ENCODE data around the gene GMNN. TPM values are rescaled to one million over a fixed set of nuclear protein-coding genes. Genes with fewer than 3 reads are reported as not detected.

Gene GMNN
- total and polyA plus RNA-seq, 8 donors, result 2.7 to 142 (median 29.3) TPM; not detected in 1

- Histone ChIP-seq H3K36me3 (peaks cover 7 to 59% (median 43%) of the 10 kb centered on the region in 4 donors), H3K4me3 (no peak overlapping the region), H3K9me3 (no peaks in the 10 kb centered on the region), H3K27ac (no peak overlapping the region), H3K4me1 (no peaks in the 10 kb centered on the region), H3K27me3 (no peaks in the 10 kb centered on the region)
- no peak for TF ChIP-seq CTCF (IDR thresholded peaks at IDR 0.05)
- no peak for TF ChIP-seq POLR2AphosphoS5 (IDR thresholded peaks at IDR 0.05)
- TF ChIP-seq EP300 (IDR thresholded peaks at IDR 0.05), result no peak
- no peak for TF ChIP-seq POLR2A (IDR thresholded peaks at IDR 0.05)
- no peak for DNase-seq
- 81 to 90% (median 84%) methylated on average over 8 of the region's 8 CpGs for WGBS, 5 donors
- intact Hi-C loops (cut with DNase I; ENCODE audit: low total_unique reads), result no loop called here
These were observed 53.2 kb downstream of the GMNN start for GRCh38 chr6:24827970-24828369.

- 84 to 94% (median 89%) methylated on average over 3 of the region's 3 CpGs for WGBS, 5 donors
- TF ChIP-seq POLR2AphosphoS5 (IDR thresholded peaks at IDR 0.05) (no peak), POLR2A (IDR thresholded peaks at IDR 0.05) (no peak), CTCF (IDR thresholded peaks at IDR 0.05) (no peak), EP300 (IDR thresholded peaks at IDR 0.05) (no peak)
- intact Hi-C loops (cut with DNase I; ENCODE audit: low total_unique reads), result no loop called here
These were observed 54.9 kb downstream of the GMNN start for GRCh38 chr6:24829657-24830056.

GRCh38 chr6:24831771-24832716, 57.3 kb downstream of the GMNN start:
- no peak for DNase-seq
- Histone ChIP-seq H3K27me3 (no peaks in the 10 kb centered on the region), H3K36me3 (peaks cover 7 to 38% (median 23%) of the 10 kb centered on the region in 4 donors), H3K4me1 (peaks cover 0 to 15% (median 5%) of the 10 kb centered on the region in 4 donors), H3K9me3 (no peaks in the 10 kb centered on the region), H3K27ac (no peak overlapping the region), H3K4me3 (no peak overlapping the region)
- TF ChIP-seq POLR2AphosphoS5 (IDR thresholded peaks at IDR 0.05) (no peak), POLR2A (IDR thresholded peaks at IDR 0.05) (no peak), CTCF (IDR thresholded peaks at IDR 0.05) (no peak), EP300 (IDR thresholded peaks at IDR 0.05) (no peak)
- WGBS, 5 donors, result 78 to 83% (median 81%) methylated on average over 10 of the region's 10 CpGs
- intact Hi-C loops (cut with DNase I; ENCODE audit: low total_unique reads), result no loop called here

More at GRCh38 chr6:24829657-24830056, 54.9 kb downstream of the GMNN start:
- Histone ChIP-seq H3K27me3 (no peaks in the 10 kb centered on the region), H3K9me3 (no peaks in the 10 kb centered on the region), H3K4me3 (no peak overlapping the region), H3K36me3 (peaks cover 7 to 43% (median 30%) of the 10 kb centered on the region in 4 donors), H3K27ac (no peak overlapping the region), H3K4me1 (no peaks in the 10 kb centered on the region)
- DNase-seq, result no peak

GRCh38 chr6:24832794-24833193, 58.1 kb downstream of the GMNN start:
- H3K27me3 ChIP-seq, result no peaks in the 10 kb centered on the region
- peaks cover 0 to 15% (median 5%) of the 10 kb centered on the region in 4 donors for H3K4me1 ChIP-seq
- H3K9me3 ChIP-seq, result no peaks in the 10 kb centered on the region
- DNase-seq, result no peak
- WGBS, 5 donors, result 95 to 97% (median 96%) methylated on average over 1 of the region's 1 CpG
- TF ChIP-seq POLR2AphosphoS5 (IDR thresholded peaks at IDR 0.05), result no peak
- TF ChIP-seq POLR2A (IDR thresholded peaks at IDR 0.05), result no peak
- TF ChIP-seq EP300 (IDR thresholded peaks at IDR 0.05), result no peak
- no peak for TF ChIP-seq CTCF (IDR thresholded peaks at IDR 0.05)
- H3K27ac ChIP-seq, result no peak overlapping the region
- peaks cover 2 to 31% (median 18%) of the 10 kb centered on the region in 4 donors for H3K36me3 ChIP-seq
- intact Hi-C loops (cut with DNase I; ENCODE audit: low total_unique reads), result no loop called here
- no peak overlapping the region for H3K4me3 ChIP-seq

All from stomach (tissue), 9 donors.